HG03342 (cell line): ENCODE measurements around the gene ZNF99.
"Not testable (repeated sequence)": the region's sequence is repeated elsewhere in the genome, so short reads cannot be mapped to it uniquely, and the experiment has no call there.

ENCODE experiments used
- ATAC-seq: cut with Tn5 transposase; IDR thresholded peaks from one replicate; pipeline ENCODE4 v1.9.1; 2021; ENCODE audit warnings: mild to moderate bottlenecking, moderate library complexity; ENCODE audit not compliant: unreplicated experiment

Gene ZNF99

GRCh38 chr19:22783651-22784410, at the start of gene ZNF99:
Gene ZNF99 (minus strand): TSS chr19:22784151. CDS start chr19:22784016, 135 bp downstream.
- ATAC-seq = no peak

- ATAC-seq = no peak
These were observed 48.2 kb upstream of the ZNF99 start, which contains the start of gene ZNF723 for GRCh38 chr19:22832031-22832762. Gene ZNF723 (plus strand): TSS chr19:22832291. CDS start chr19:22832380, 89 bp downstream.

- ATAC-seq = no peak
These were observed 47.3 kb upstream of the ZNF99 start for GRCh38 chr19:22831211-22831610.

GRCh38 chr19:22814124-22814523, 30.2 kb upstream of the ZNF99 start:
- ATAC-seq = no peak

- no peak for ATAC-seq
These were observed 23.3 kb upstream of the ZNF99 start for GRCh38 chr19:22807061-22807835.

GRCh38 chr19:22806418-22806817, 22.5 kb upstream of the ZNF99 start:
- ATAC-seq = no peak

- ATAC-seq = no peak
These were observed 13.1 kb upstream of the ZNF99 start for GRCh38 chr19:22797040-22797439.

- ATAC-seq = not testable (repeated sequence)
These were observed 8.9 kb upstream of the ZNF99 start for GRCh38 chr19:22792863-22793262.

GRCh38 chr19:22735911-22736645, 47.9 kb downstream of the ZNF99 start:
- ATAC-seq = no peak

GRCh38 chr19:22733691-22734090, 50.3 kb downstream of the ZNF99 start:
- no peak for ATAC-seq

- ATAC-seq = not testable (repeated sequence)
These were observed 55.7 kb downstream of the ZNF99 start for GRCh38 chr19:22728214-22728613.

GRCh38 chr19:22721533-22721932, 62.4 kb downstream of the ZNF99 start:
- not testable (repeated sequence) for ATAC-seq

GRCh38 chr19:22708983-22709382, 75.0 kb downstream of the ZNF99 start:
- ATAC-seq = no peak

- not testable (repeated sequence) for ATAC-seq
These were observed 80.9 kb downstream of the ZNF99 start for GRCh38 chr19:22703096-22703495.

- not testable (repeated sequence) for ATAC-seq
These were observed 81.3 kb downstream of the ZNF99 start for GRCh38 chr19:22702661-22703060.
